Measurements from ENCODE around the gene NECTIN2.
"Not testable (repeated sequence)": the region's sequence is repeated elsewhere in the genome, so short reads cannot be mapped to it uniquely, and the experiment has no call there.

Gene NECTIN2

GRCh38 chr19:44851427-44851826 lies 5.3 kb downstream of the NECTIN2 start:
- no peak for DNase-seq (ENCODE audit: low read depth)

GRCh38 chr19:44855606-44856005 lies 9.5 kb downstream of the NECTIN2 start:
- DNase-seq (ENCODE audit: low read depth) = no peak

- DNase-seq (ENCODE audit: low read depth) = no peak
Observed at GRCh38 chr19:44856421-44857083, 10.5 kb downstream of the NECTIN2 start.

DNA sequence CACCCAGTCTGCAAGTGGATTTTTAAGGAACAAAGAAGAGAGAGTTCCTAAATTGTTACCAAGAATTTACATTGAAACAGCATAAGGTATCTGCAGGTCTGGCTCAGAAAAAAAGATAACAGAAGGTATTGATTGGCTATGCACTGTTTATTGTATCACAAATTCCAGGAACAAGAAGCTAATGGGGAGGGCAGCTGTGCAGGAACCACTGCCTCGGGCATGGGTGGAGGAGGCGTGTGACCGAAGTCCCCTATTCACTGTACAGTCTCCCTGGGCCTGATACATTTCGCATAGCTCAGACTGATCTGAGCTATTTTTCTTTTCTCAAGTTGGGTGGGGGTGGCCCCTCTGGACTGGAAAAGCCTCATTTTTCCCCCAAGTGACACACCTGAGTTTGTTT lies 11.7 kb downstream of the NECTIN2 start:
- DNase-seq (ENCODE audit: low read depth) = no peak

DNA sequence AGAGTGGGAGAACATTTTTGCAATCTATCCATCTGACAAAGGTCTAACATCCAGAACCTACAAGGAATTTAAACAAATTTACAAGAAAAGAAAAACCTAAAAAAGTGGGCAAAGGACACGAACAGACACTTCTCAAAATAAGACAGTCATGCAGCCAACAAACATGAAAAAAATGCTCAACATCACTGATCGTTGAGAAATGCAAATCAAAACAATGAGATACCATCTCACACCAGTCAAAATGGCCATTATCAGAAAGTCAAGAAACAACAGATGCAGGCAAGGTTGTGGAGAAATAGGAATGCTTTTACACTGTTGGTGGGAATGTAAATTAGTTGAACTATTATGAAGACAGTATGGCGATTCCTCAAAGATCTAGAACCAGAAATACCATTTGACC lies 15.5 kb downstream of the NECTIN2 start:
- DNase-seq (ENCODE audit: low read depth) = not testable (repeated sequence)

DNA sequence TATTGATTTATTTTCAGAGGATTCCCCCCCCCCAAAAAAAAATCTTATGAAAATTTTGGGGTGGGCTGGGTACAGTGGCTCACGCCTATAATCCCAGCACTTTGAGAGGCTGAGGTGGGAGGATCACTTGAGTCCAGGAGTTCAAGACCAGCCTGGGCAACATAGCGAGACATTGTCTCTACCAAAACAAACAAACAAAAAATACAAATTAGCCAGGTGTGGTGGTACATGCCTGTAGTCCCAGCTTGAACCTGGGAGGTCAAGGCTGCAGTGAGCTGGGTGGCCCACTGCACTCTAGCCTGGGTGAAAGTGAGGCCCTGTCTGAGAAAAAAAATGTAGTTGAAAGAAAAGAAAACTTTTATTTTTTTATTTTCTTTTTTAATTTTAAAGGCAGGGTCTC lies 17.9 kb downstream of the NECTIN2 start:
- DNase-seq (ENCODE audit: low read depth) = no peak

GRCh38 chr19:44865196-44865767 lies 19.2 kb downstream of the NECTIN2 start:
- DNase-seq (ENCODE audit: low read depth) = no peak

GRCh38 chr19:44866664-44867063 lies 20.6 kb downstream of the NECTIN2 start:
- no peak for DNase-seq (ENCODE audit: low read depth)

DNA sequence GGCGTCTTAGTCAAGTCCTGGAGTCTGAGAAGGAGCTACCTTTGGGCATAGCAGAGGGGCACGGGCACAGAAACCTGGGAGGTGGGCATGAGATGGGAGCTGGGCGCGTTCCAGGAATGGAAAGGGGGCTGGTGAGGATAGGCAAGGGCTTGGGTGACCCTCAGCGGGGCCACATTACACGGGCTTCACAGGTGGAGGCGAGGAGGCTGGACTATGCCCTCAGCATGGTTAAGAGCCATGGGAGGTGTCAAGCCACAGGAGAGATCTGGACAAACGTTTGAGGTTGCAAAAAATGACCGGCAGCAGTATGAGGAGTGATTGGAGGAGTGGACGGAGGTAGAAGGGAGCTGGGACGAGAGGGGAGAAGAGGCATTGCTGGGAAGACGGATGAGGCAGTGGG lies 21.5 kb downstream of the NECTIN2 start:
- no peak for DNase-seq (ENCODE audit: low read depth)

GRCh38 chr19:44869733-44870470 lies 23.8 kb downstream of the NECTIN2 start:
- DNase-seq (ENCODE audit: low read depth) = no peak

DNA sequence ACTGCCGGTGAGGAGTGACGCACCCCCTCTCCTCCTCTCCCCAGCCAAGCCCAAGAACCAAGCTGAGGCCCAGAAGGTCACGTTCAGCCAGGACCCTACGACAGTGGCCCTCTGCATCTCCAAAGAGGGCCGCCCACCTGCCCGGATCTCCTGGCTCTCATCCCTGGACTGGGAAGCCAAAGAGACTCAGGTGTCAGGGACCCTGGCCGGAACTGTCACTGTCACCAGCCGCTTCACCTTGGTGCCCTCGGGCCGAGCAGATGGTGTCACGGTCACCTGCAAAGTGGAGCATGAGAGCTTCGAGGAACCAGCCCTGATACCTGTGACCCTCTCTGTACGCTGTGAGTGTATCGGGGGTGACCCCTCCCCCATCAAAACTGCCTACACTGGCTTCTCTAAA lies 25.7 kb downstream of the NECTIN2 start:
- no peak for DNase-seq (ENCODE audit: low read depth)

DNA sequence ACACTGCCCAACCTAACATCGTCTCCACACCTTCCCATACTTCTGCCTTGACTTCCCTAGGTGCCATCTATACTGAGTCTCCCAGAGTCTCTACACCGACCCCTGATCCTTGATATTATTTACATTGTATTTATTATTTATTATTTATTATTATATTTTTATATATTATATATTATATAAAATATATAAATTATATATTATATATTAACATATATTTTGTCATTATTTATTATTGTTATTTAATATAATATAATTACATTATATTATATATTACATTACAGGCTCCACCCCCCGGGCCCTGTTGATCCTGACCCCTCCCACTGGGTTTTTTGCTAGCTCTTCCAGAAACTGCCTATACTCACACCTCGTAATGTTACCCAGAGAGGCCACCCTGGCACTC lies 26.6 kb downstream of the NECTIN2 start:
- DNase-seq (ENCODE audit: low read depth) = no peak

DNA sequence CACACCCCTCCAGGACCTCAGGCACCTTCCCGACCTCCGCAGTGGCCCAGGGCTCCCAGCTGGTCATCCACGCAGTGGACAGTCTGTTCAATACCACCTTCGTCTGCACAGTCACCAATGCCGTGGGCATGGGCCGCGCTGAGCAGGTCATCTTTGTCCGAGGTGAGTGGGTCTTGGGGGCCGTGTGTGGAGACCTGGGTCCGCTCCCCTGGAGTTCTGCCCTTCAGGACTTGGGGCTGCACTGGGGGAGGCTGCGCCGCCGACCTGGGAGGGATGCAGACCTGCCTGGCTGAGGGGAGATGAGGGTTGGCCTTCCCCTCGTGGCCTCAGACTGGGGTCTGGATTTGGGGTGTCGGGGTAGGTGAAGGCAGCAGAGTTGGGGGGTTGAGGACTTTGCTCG lies 28.2 kb downstream of the NECTIN2 start:
- no peak for DNase-seq (ENCODE audit: low read depth)

DNA sequence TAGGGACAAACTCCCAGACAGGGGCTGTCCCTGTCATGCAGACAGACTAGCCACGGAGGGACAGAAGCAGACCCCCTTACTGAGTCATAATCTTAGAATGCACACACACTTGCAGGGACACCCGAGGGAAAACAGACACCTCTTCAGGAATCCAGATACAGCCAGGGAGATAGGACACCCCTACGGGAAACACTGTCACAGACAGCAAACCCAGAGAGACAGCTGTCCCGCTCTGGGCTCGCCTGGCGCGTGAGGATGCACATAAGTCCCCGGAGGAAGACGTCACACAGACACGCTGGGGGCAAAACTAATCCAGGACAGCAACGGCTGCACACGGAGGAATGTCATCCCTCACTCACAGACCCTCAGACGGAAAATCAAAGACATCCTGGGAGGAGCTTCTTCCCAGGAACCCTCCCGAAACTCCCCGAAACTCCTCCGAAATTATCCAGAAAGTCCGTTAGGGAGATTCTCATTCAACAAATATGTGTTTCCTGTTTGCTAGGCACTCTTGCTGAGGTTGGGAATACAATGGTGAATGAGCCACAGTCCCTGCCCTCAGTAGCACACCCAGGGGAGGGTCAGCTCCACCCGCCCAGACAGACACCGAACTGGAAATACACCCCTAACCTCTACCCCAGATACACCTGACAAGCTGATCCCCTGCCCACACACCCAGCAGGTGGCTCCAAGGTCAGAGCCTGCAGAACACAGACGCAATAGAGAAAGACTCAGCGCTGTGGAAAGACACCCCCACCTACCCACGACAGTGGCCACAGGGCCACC lies 29.8 kb downstream of the NECTIN2 start:
- no peak for DNase-seq (ENCODE audit: low read depth)

DNA sequence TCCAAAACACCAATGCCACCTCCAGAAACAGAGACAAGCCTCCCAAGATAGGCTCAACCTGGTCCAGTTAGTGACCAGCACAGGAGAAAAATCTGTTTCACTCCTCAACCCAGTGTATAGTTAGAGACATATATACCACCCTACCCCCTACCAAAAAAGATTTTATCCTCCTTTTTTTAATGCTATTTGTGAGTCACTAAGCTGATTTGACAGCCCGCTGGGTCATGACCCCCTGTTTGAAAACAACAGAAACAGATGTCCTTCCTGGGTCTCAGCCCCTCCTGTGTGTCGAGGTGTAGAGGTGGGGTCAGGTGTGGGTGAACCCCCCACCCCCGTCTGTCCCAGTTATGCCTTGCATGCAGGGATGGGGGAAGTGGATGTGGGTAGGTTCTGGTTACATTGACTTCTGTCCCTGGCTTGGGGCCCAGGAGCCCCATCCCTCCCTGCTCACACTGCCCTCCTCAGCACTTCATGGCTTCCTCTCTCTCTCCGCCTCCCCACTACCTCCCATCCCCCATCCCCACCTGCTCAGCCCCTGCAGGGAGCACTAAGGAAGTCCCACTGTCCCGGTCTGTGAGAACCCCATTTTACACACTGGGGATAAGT lies 30.9 kb downstream of the NECTIN2 start:
- DNase-seq (ENCODE audit: low read depth) = no peak

GRCh38 chr19:44878120-44878865 lies 32.2 kb downstream of the NECTIN2 start:
- no peak for DNase-seq (ENCODE audit: low read depth)

- DNase-seq (ENCODE audit: low read depth) = no peak
Observed at GRCh38 chr19:44879309-44880065, 33.4 kb downstream of the NECTIN2 start.

DNA sequence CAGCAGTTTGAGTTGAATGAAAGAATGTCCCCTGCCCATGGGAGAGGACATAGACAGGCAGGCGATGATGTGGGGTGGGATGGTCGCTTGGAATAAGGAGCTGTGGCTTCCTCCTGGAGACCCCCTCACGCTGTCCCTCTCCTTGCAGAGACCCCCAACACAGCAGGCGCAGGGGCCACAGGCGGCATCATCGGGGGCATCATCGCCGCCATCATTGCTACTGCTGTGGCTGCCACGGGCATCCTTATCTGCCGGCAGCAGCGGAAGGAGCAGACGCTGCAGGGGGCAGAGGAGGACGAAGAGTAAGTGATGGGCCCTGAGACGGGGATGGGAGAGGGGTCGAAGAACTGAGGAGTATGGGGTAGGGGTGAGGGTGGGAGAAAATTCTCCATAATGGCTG lies 36.0 kb downstream of the NECTIN2 start:
- DNase-seq (ENCODE audit: low read depth) = no peak

GRCh38 chr19:44882619-44883397 lies 36.7 kb downstream of the NECTIN2 start:
- not testable (repeated sequence) for DNase-seq (ENCODE audit: low read depth)

GRCh38 chr19:44883922-44884321 lies 37.8 kb downstream of the NECTIN2 start:
- no peak for DNase-seq (ENCODE audit: low read depth)
